ENCODE results near the gene MAP4K4.

GRCh38 chr2:101827246-101827645, 129.7 kb downstream of the MAP4K4 start:
- TF ChIP-seq CTCF (IDR thresholded peaks at IDR 0.05; ENCODE audit: low read length) (no peak), EZH2 (optimal IDR thresholded peaks at IDR 0.05; ENCODE audit: low read depth, low read length) (no peak)
